ENCODE data around the gene NME7.
"Not testable (repeated sequence)": the region's sequence is repeated elsewhere in the genome, so short reads cannot be mapped to it uniquely, and the experiment has no call there.

Gene NME7

GRCh38 chr1:169305948-169306347 is 61.6 kb downstream of the NME7 start:
- DNase-seq (ENCODE audit: low read depth in 2 of 2): no peak

GRCh38 chr1:169305356-169305755 is 62.2 kb downstream of the NME7 start:
- no peak for DNase-seq (ENCODE audit: low read depth in 2 of 2)

- DNase-seq (ENCODE audit: low read depth in 2 of 2): no peak
These were observed 66.7 kb downstream of the NME7 start for GRCh38 chr1:169300854-169301253.

GRCh38 chr1:169298441-169298840 is 69.2 kb downstream of the NME7 start:
- no peak for DNase-seq (ENCODE audit: low read depth in 2 of 2)

- DNase-seq (ENCODE audit: low read depth in 2 of 2): no peak
These were observed 71.8 kb downstream of the NME7 start for GRCh38 chr1:169295846-169296245.

- DNase-seq (ENCODE audit: low read depth in 2 of 2): no peak
These were observed 72.2 kb downstream of the NME7 start for GRCh38 chr1:169295425-169295824.

- no peak for DNase-seq (ENCODE audit: low read depth in 2 of 2)
These were observed 78.6 kb downstream of the NME7 start for GRCh38 chr1:169289016-169289415.

GRCh38 chr1:169288011-169288414 is 79.6 kb downstream of the NME7 start:
- no peak for DNase-seq (ENCODE audit: low read depth in 2 of 2)

GRCh38 chr1:169287280-169287679 is 80.3 kb downstream of the NME7 start:
- DNase-seq (ENCODE audit: low read depth in 2 of 2): no peak

- DNase-seq (ENCODE audit: low read depth in 2 of 2): not testable (repeated sequence)
These were observed 86.0 kb downstream of the NME7 start for GRCh38 chr1:169281562-169281961.

- DNase-seq (ENCODE audit: low read depth in 2 of 2): no peak
These were observed 96.5 kb downstream of the NME7 start for GRCh38 chr1:169271098-169271497.

GRCh38 chr1:169266133-169266532 is 101.5 kb downstream of the NME7 start:
- no peak for DNase-seq (ENCODE audit: low read depth in 2 of 2)

- no peak for DNase-seq (ENCODE audit: low read depth in 2 of 2)
These were observed 104.5 kb downstream of the NME7 start for GRCh38 chr1:169263059-169263458.

GRCh38 chr1:169261884-169262283 is 105.7 kb downstream of the NME7 start:
- no peak for DNase-seq (ENCODE audit: low read depth in 2 of 2)

GRCh38 chr1:169260478-169261151 is 107.0 kb downstream of the NME7 start:
- DNase-seq (ENCODE audit: low read depth in 2 of 2): no peak

GRCh38 chr1:169259816-169260215 is 107.8 kb downstream of the NME7 start:
- no peak for DNase-seq (ENCODE audit: low read depth in 2 of 2)

- DNase-seq (ENCODE audit: low read depth in 2 of 2): no peak
These were observed 116.8 kb downstream of the NME7 start for GRCh38 chr1:169250795-169251194.

GRCh38 chr1:169250022-169250421 is 117.6 kb downstream of the NME7 start:
- DNase-seq (ENCODE audit: low read depth in 2 of 2): no peak

GRCh38 chr1:169249611-169250010 is 118.0 kb downstream of the NME7 start:
- no peak for DNase-seq (ENCODE audit: low read depth in 2 of 2)

- DNase-seq (ENCODE audit: low read depth in 2 of 2): no peak
These were observed 121.9 kb downstream of the NME7 start for GRCh38 chr1:169245706-169246105.

GRCh38 chr1:169240449-169241232 is 127.0 kb downstream of the NME7 start:
- no peak for DNase-seq (ENCODE audit: low read depth in 2 of 2)

GRCh38 chr1:169236880-169237279 is 130.7 kb downstream of the NME7 start:
- no peak for DNase-seq (ENCODE audit: low read depth in 2 of 2)

- DNase-seq (ENCODE audit: low read depth in 2 of 2): no peak
These were observed 131.5 kb downstream of the NME7 start for GRCh38 chr1:169236143-169236542.
